Heart right ventricle (tissue), 16 donors: ENCODE data around the gene WDR54. TPM values are rescaled to one million over a fixed set of nuclear protein-coding genes. Genes with fewer than 3 reads are reported as not detected.

Experiments
- ATAC-seq, 8 donors: fragments of 200-7000 bp; cut with Tn5 transposase; one replicate each; pipeline ENCODE4 v1.9.1; 2020; ENCODE audit warnings: mild to moderate bottlenecking in 8 of 8, moderate library complexity in 8 of 8, moderate number of reproducible peaks in 1 of 8
- DNase-seq, 2 donors: peaks; one replicate each; pipeline ENCODE4 v3.0.0-alpha.2; 2020
- H3K27ac ChIP-seq, 10 donors: fragments of 200-600 bp; sonication (generic) in 2 of 10; one replicate each; pipeline versions ENCODE4 v1.5.0 to v1.8.0; 2020 to 2022; ENCODE audit warnings: mild to moderate bottlenecking in 3 of 10
- H3K27me3 ChIP-seq, 7 donors: fragments of 200-600 bp; one replicate each; pipeline ENCODE4 v1.8.0; 2021 to 2022; ENCODE audit warnings: mild to moderate bottlenecking in 2 of 7
- H3K36me3 ChIP-seq, 9 donors: fragments of 200-600 bp; sonication (generic) in 1 of 9; one replicate each; pipeline versions ENCODE4 v1.5.0 to v1.8.0; 2020 to 2022; ENCODE audit warnings: mild to moderate bottlenecking in 2 of 9
- H3K4me1 ChIP-seq, 9 donors: fragments of 200-600 bp; sonication (generic) in 1 of 9; one replicate each; pipeline versions ENCODE4 v1.5.0 to v1.8.0; 2020 to 2022; ENCODE audit warnings: mild to moderate bottlenecking in 4 of 9
- H3K4me3 ChIP-seq, 10 donors: fragments of 200-600 bp; sonication (generic) in 2 of 10; one replicate each; pipeline versions ENCODE4 v1.5.0 to v1.8.0; 2020 to 2022; ENCODE audit warnings: mild to moderate bottlenecking in 7 of 10, moderate library complexity in 2 of 10
- H3K9me3 ChIP-seq, 11 donors: fragments of 200-600 bp in 10 of 11; sonication (generic) in 2 of 11; one replicate each; pipeline versions ENCODE4 v1.5.0 to v1.8.0; 2013 to 2022; ENCODE audit warnings: mild to moderate bottlenecking in 2 of 11, control low read depth in 1 of 11, moderate library complexity in 1 of 11
- WGBS, 2 donors: extraction: QIAGEN DNeasy Blood & Tissue Kit; methylation state at CpG; one replicate each; pipeline ENCODE4 v1.1.7; 2013; ENCODE audit warnings: inconsistent platforms in 1 of 2; 5-methylcytosine and 5-hydroxymethylcytosine counted together
- intact Hi-C, 10 donors: fragments of 100-400 bp; cut with DNase I; formaldehyde crosslinking; loops; one replicate each; pipeline versions ENCODE4 v1.11.1 to v1.14.2; 2022
- polyA plus RNA-seq, 2 donors: library from polyadenylated mRNA; stranded (reverse); fragments of 200-250 nt; gene quantifications; one replicate each; pipeline ENCODE4 v1.2.3, GENCODE V29; 2013
- total RNA-seq, 10 donors: library from RNA; stranded (reverse); fragmentation: NEBNext Ultra II Directional in 3 of 10; extraction: Animal tissue kit (Norgen Biotek cat#: 25700) in 3 of 10; gene quantifications; one replicate each; pipeline versions ENCODE4 v1.2.1 to v1.2.4, GENCODE V29; 2021 to 2023
- TF ChIP-seq, protein P1 (sequence below), 9 donors: fragments of 200-600 bp; sonication (generic) in 2 of 9; IDR thresholded peaks; one replicate each; pipeline versions ENCODE4 v1.5.0 to v1.8.0; 2021 to 2022; ENCODE audit warnings: antibody characterized with exemption in 9 of 9, mild to moderate bottlenecking in 5 of 9, moderate library complexity in 1 of 9
- donor health status: Arrhythmogenic right ventricular cardiomyopathy.
- donor health status: ischemic (EF 13 %, LVEDD 7.1; RV severe dilation, severe dysfunction).
- donor health status: healthy with polysubstance abuse.
- donor health status: DM: no; HTN: yes; CAD: no.
- donor health status: DM: no; HTN: no; CAD: no.
- donor health status: ischemic (EF 25% LVEDD 6.9; RV normal size, moderate dysfunction).
- donor health status: ischemic (EF 25% LVEDD 5.7; RV mildly dilated, moderate dysfunction).
- donor health status: healthy.
- donor health status: DM: yes; HTN: yes; CAD: no.
- donor health status: Ischemic cardiomyopathy.
- donor health status: ischemic (EF 35%, LVEDD 5.7; RV mildly dilated, moderate dysfunction).
- donor health status: nonischemic (EF 11% LVEDD 7.7; RV severe dilation, severe dysfunction).
- donor health status: DM: yes; HTN: yes; CAD: no.
- donor health status: PGD.
- donor health status: ischemic (EF 29% LVEDD 5.4; RV normal size, mild dysfunction).
- donor health status: nonischemic (EF 23%, LVEDD 6.1; RV moderate dilation, normal function).

The WDR54 gene
- total and polyA plus RNA-seq, 12 donors: 1.1 to 8.7 (median 2.7) TPM

DNA sequence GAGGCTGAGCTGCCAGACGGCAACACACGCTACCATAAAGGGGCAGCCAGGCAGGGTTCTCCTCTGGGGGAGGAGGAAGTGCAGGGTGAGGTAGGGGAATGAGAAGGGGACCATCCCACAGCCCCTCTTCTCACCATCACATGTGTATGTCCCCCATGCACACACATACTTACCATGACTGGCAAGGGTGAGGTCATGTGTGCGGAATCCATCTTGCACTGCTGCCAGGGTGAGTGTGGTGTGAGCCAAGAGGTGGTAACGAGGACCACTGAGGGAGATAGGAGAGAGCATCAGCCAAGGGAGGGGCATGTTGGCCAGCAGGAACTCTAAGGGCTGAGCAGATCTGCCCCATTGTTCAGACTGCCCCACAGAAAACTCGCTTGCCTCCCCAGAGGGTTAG is 7.1 kb downstream of the WDR54 start:
- Histone ChIP-seq H3K4me3 (no peak overlapping the region), H3K36me3 (peaks cover 0 to 83% (median 55%) of the 10 kb centered on the region in 9 donors), H3K27ac (no peak overlapping the region), H3K27me3 (no peaks in the 10 kb centered on the region), H3K9me3 (no peaks in the 10 kb centered on the region), H3K4me1 (no peaks in the 10 kb centered on the region)
- intact Hi-C loops: no loop called here
- TF ChIP-seq, protein P1, sequence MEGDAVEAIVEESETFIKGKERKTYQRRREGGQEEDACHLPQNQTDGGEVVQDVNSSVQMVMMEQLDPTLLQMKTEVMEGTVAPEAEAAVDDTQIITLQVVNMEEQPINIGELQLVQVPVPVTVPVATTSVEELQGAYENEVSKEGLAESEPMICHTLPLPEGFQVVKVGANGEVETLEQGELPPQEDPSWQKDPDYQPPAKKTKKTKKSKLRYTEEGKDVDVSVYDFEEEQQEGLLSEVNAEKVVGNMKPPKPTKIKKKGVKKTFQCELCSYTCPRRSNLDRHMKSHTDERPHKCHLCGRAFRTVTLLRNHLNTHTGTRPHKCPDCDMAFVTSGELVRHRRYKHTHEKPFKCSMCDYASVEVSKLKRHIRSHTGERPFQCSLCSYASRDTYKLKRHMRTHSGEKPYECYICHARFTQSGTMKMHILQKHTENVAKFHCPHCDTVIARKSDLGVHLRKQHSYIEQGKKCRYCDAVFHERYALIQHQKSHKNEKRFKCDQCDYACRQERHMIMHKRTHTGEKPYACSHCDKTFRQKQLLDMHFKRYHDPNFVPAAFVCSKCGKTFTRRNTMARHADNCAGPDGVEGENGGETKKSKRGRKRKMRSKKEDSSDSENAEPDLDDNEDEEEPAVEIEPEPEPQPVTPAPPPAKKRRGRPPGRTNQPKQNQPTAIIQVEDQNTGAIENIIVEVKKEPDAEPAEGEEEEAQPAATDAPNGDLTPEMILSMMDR (IDR thresholded peaks at IDR 0.05): no peak
- ATAC-seq (peak in 1 of 8 donors; percentile 25), DNase-seq (no peak)
- 74 to 78% methylated on average over 5 of the region's 5 CpGs for WGBS, 2 donors

DNA sequence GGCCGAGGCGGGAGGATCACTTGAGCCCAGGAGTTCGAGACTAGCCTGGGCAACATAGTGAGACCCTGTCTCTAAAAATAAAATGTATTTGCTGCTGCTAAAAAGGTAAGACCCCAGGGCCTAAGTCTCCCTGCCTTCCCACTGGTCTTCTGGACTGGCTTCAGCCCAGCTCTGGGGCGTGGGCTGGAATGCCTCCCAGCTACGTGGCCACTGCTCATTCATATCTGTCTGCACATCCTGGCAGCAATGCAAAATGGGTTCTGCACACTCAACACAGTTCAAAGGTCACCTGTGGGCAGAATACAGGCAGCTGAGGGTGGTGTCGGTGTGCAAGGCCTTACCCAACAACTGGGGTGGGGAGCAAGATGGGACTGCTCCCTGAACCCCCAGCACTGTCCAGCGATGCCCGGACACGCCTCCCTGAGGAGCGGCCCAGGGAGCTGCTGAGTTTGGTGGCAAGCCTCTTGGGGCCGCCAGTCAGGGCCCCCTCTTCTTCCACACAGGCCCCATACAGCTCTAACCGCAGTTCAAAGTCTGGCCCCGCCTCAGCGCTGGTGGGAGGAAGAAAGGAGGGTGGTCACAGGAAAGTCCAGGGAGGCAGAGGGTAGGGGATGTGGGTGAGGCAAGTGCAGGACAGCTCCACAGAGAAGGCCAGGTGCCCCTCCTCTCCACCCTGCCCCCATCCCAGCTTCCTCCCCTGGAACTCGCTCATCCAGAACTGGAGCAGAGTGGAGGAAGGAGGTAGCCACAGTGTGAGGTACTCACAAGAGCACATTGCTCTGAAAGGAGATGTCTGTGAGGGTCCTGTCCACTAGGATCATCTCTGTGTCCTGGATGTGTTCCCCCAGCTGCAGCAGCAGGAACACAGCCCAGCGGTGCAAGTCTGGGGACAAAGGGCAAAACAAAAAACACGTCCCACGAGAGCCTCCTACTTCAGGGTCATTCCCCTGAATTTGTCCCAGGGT is 8.2 kb downstream of the WDR54 start:
- Histone ChIP-seq H3K27me3 (no peaks in the 10 kb centered on the region), H3K36me3 (peaks cover 0 to 78% (median 55%) of the 10 kb centered on the region in 9 donors), H3K27ac (no peak overlapping the region), H3K9me3 (no peaks in the 10 kb centered on the region), H3K4me1 (peaks cover 0 to under 1% (median 0%) of the 10 kb centered on the region in 9 donors), H3K4me3 (no peak overlapping the region)
- ATAC-seq (peak in 1 of 8 donors; percentile 11), DNase-seq (no peak)
- intact Hi-C loops: no loop called here
- 89 to 91% methylated on average over 18 of the region's 18 CpGs for WGBS, 2 donors
- TF ChIP-seq, protein P1 (IDR thresholded peaks at IDR 0.05): no peak

DNA sequence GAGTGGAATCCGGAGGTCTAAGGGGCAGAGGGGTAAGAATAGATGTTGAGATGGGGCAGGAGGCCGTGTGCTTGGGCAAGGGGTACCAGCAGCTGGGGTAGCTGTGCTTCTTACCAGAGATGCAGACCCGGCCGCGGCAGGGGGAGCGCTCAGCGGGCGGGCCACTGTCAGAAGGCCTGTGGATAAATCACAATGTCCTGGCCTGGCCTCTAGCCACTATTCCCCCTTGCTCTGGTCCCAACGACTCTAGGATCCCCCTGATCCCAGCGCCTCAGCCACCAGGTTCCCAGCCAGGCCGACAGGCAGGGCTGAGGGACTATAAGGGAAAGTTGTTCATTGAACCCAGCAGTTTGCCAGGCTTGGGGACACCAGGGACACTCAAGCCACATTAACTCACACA is 9.0 kb downstream of the WDR54 start:
- TF ChIP-seq, protein P1 (IDR thresholded peaks at IDR 0.05): no peak
- H3K4me3 ChIP-seq: no peak overlapping the region
- no peak overlapping the region for H3K27ac ChIP-seq
- intact Hi-C loops: no loop called here
- peaks cover 0 to 71% (median 49%) of the 10 kb centered on the region in 9 donors for H3K36me3 ChIP-seq
- H3K27me3 ChIP-seq: no peaks in the 10 kb centered on the region
- no peaks in the 10 kb centered on the region for H3K9me3 ChIP-seq
- 83 to 93% methylated on average over 11 of the region's 11 CpGs for WGBS, 2 donors
- ATAC-seq (no peak), DNase-seq (no peak)
- peaks cover 0 to 5% (median 0%) of the 10 kb centered on the region in 9 donors for H3K4me1 ChIP-seq

DNA sequence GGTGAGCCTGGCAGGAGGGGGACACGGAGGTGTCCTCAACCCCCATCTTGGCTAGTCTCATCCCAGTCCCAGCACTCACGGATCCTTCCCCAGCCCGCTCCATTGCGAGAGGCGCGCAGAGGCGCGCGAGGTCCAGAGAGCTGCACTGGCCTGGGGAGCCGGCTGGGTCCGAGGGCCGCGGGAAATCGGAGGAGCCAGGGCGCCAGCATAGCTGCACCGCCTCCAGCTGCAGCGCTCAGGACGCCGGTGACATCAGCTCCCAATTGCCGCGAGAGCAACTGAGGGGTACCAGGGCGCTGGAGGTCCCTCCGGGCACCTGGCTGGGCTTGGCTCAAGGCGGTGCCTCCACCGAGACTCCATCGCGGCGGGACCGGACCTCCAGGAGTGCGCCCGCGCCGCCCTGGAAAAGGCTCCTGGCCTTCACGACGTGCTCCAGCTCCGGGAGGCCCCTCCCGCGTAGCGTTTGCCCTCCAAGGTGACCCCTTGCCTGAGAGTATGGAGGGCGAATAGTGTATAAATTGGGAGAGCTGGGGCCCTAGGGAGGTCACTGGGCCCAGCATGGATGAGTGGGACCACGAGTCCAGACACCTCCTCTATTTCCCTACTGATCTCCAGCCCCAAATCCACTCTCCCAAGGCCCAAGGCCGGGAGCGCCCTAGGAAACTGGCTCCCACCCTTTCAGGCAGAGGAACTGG is 14.7 kb downstream of the WDR54 start:
- peak overlapping the region in 7 of 10 donors; percentile 0 to 36 (median 24) for H3K4me3 ChIP-seq
- peak overlapping the region in 8 of 10 donors; percentile 2 to 55 (median 37) for H3K27ac ChIP-seq
- DNase-seq (no peak), ATAC-seq (no peak)
- H3K36me3 ChIP-seq: peaks cover 0 to 20% (median 5%) of the 10 kb centered on the region in 9 donors
- intact Hi-C loops: no loop called here
- TF ChIP-seq, protein P1 (IDR thresholded peaks at IDR 0.05): no peak
- 58 to 68% methylated on average over 43 of the region's 43 CpGs for WGBS, 2 donors
- H3K27me3 ChIP-seq: peaks cover 0 to 22% (median 0%) of the 10 kb centered on the region in 7 donors
- H3K4me1 ChIP-seq: peaks cover 2 to 54% (median 37%) of the 10 kb centered on the region in 9 donors
- no peaks in the 10 kb centered on the region for H3K9me3 ChIP-seq
